ENCODE data around the gene CFAP73.

DNA sequence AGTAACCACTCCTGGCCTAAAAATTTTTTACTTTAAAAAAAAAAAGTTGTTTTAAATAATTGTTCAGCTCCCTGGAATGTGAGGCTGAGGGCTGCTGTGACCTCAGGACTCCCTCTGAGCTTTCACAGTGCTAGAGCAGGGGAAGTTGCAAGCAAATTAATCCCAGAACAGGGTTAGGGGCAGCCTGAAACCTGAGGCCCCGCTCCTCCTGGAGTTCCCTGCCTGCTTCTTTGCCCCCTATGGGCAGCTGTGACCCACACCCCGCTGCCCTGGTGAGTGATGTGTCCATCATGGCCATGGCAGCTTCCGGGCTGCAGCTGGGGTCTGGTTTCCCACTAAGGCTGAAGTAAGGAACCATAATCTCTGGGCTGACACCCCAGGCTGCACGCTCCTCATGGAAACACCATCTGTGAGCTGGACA is 45.5 kb downstream of the CFAP73 start:
- TF ChIP-seq POLR2A (IDR thresholded peaks at IDR 0.05): no peak
- TF ChIP-seq, protein P1, sequence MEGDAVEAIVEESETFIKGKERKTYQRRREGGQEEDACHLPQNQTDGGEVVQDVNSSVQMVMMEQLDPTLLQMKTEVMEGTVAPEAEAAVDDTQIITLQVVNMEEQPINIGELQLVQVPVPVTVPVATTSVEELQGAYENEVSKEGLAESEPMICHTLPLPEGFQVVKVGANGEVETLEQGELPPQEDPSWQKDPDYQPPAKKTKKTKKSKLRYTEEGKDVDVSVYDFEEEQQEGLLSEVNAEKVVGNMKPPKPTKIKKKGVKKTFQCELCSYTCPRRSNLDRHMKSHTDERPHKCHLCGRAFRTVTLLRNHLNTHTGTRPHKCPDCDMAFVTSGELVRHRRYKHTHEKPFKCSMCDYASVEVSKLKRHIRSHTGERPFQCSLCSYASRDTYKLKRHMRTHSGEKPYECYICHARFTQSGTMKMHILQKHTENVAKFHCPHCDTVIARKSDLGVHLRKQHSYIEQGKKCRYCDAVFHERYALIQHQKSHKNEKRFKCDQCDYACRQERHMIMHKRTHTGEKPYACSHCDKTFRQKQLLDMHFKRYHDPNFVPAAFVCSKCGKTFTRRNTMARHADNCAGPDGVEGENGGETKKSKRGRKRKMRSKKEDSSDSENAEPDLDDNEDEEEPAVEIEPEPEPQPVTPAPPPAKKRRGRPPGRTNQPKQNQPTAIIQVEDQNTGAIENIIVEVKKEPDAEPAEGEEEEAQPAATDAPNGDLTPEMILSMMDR (IDR thresholded peaks at IDR 0.05): no peak

Data from body of pancreas (tissue), 4 donors.